ENCODE measurements around the gene UNCX.
"Not testable (repeated sequence)": the region's sequence is repeated elsewhere in the genome, so short reads cannot be mapped to it uniquely, and the experiment has no call there.

Gene UNCX

GRCh38 chr7:1276626-1277175 is 44.0 kb downstream of the UNCX start:
- Histone ChIP-seq H3K36me3 (ENCODE audit: insufficient read depth, low read length) (no peaks in the 10 kb centered on the region), H3K4me1 (ENCODE audit: control insufficient read depth, insufficient read depth, low read length) (no peaks in the 10 kb centered on the region), H3K4me3 (ENCODE audit: low read length) (no peak overlapping the region), H3K9ac (ENCODE audit: low read depth, low read length) (no peak overlapping the region), H3K27me3 (ENCODE audit: control insufficient read depth, insufficient read depth, low read length) (peaks cover 3% of the 10 kb centered on the region), H3K9me3 (replicated peaks; ENCODE audit: low read length) (no peaks in the 10 kb centered on the region), H3K4me2 (ENCODE audit: low read length) (no peak overlapping the region)

- no peak overlapping the region for H3K9ac ChIP-seq (ENCODE audit: low read depth, low read length)
- no peak overlapping the region for H3K4me3 ChIP-seq (ENCODE audit: low read length)
- no peaks in the 10 kb centered on the region for H3K9me3 ChIP-seq (replicated peaks; ENCODE audit: low read length)
- no peaks in the 10 kb centered on the region for H3K4me1 ChIP-seq (ENCODE audit: control insufficient read depth, insufficient read depth, low read length)
- H3K27me3 ChIP-seq (ENCODE audit: control insufficient read depth, insufficient read depth, low read length), result peaks cover 3% of the 10 kb centered on the region
- H3K36me3 ChIP-seq (ENCODE audit: insufficient read depth, low read length), result no peaks in the 10 kb centered on the region
- no peak overlapping the region for H3K4me2 ChIP-seq (ENCODE audit: low read length)
Observed at GRCh38 chr7:1278543-1278942, 45.9 kb downstream of the UNCX start.

- H3K9ac ChIP-seq (ENCODE audit: low read depth, low read length), result no peak overlapping the region
- no peaks in the 10 kb centered on the region for H3K36me3 ChIP-seq (ENCODE audit: insufficient read depth, low read length)
- no peaks in the 10 kb centered on the region for H3K9me3 ChIP-seq (replicated peaks; ENCODE audit: low read length)
- H3K4me2 ChIP-seq (ENCODE audit: low read length), result no peak overlapping the region
- no peak overlapping the region for H3K4me3 ChIP-seq (ENCODE audit: low read length)
- peaks cover 3% of the 10 kb centered on the region for H3K27me3 ChIP-seq (ENCODE audit: control insufficient read depth, insufficient read depth, low read length)
- H3K4me1 ChIP-seq (ENCODE audit: control insufficient read depth, insufficient read depth, low read length), result no peaks in the 10 kb centered on the region
Observed at GRCh38 chr7:1279041-1279440, 46.4 kb downstream of the UNCX start.

- not testable (repeated sequence) for H3K4me2 ChIP-seq (ENCODE audit: low read length); H3K9me3 ChIP-seq (replicated peaks; ENCODE audit: low read length); H3K27me3 ChIP-seq (ENCODE audit: control insufficient read depth, insufficient read depth, low read length); H3K36me3 ChIP-seq (ENCODE audit: insufficient read depth, low read length); H3K4me1 ChIP-seq (ENCODE audit: control insufficient read depth, insufficient read depth, low read length); H3K4me3 ChIP-seq (ENCODE audit: low read length); H3K9ac ChIP-seq (ENCODE audit: low read depth, low read length)
Observed at GRCh38 chr7:1279895-1280294, 47.2 kb downstream of the UNCX start.

- Histone ChIP-seq H3K4me3 (ENCODE audit: low read length) (no peak overlapping the region), H3K4me2 (ENCODE audit: low read length) (no peak overlapping the region), H3K27me3 (ENCODE audit: control insufficient read depth, insufficient read depth, low read length) (peaks cover 3% of the 10 kb centered on the region)
Observed at GRCh38 chr7:1281068-1281467, 48.4 kb downstream of the UNCX start.

GRCh38 chr7:1282679-1283078 is 50.0 kb downstream of the UNCX start:
- H3K27me3 ChIP-seq (ENCODE audit: control insufficient read depth, insufficient read depth, low read length), result peaks cover 6% of the 10 kb centered on the region
- no peaks in the 10 kb centered on the region for H3K4me1 ChIP-seq (ENCODE audit: control insufficient read depth, insufficient read depth, low read length)
- H3K4me2 ChIP-seq (ENCODE audit: low read length), result no peak overlapping the region
- no peak overlapping the region for H3K4me3 ChIP-seq (ENCODE audit: low read length)
- H3K9ac ChIP-seq (ENCODE audit: low read depth, low read length), result no peak overlapping the region
- no peaks in the 10 kb centered on the region for H3K9me3 ChIP-seq (replicated peaks; ENCODE audit: low read length)
- H3K36me3 ChIP-seq (ENCODE audit: insufficient read depth, low read length), result no peaks in the 10 kb centered on the region

More at GRCh38 chr7:1281068-1281467, 48.4 kb downstream of the UNCX start:
- H3K9ac ChIP-seq (ENCODE audit: low read depth, low read length), result no peak overlapping the region
- no peaks in the 10 kb centered on the region for H3K36me3 ChIP-seq (ENCODE audit: insufficient read depth, low read length)
- no peaks in the 10 kb centered on the region for H3K4me1 ChIP-seq (ENCODE audit: control insufficient read depth, insufficient read depth, low read length)
- no peaks in the 10 kb centered on the region for H3K9me3 ChIP-seq (replicated peaks; ENCODE audit: low read length)

GRCh38 chr7:1283337-1283736 is 50.7 kb downstream of the UNCX start:
- Histone ChIP-seq H3K4me1 (ENCODE audit: control insufficient read depth, insufficient read depth, low read length) (no peaks in the 10 kb centered on the region), H3K9me3 (replicated peaks; ENCODE audit: low read length) (no peaks in the 10 kb centered on the region), H3K4me2 (ENCODE audit: low read length) (no peak overlapping the region), H3K27me3 (ENCODE audit: control insufficient read depth, insufficient read depth, low read length) (peaks cover 10% of the 10 kb centered on the region), H3K4me3 (ENCODE audit: low read length) (no peak overlapping the region), H3K9ac (ENCODE audit: low read depth, low read length) (no peak overlapping the region), H3K36me3 (ENCODE audit: insufficient read depth, low read length) (no peaks in the 10 kb centered on the region)

GRCh38 chr7:1283941-1284742 is 51.5 kb downstream of the UNCX start:
- Histone ChIP-seq H3K4me3 (ENCODE audit: low read length) (no peak overlapping the region), H3K4me1 (ENCODE audit: control insufficient read depth, insufficient read depth, low read length) (no peaks in the 10 kb centered on the region), H3K4me2 (ENCODE audit: low read length) (no peak overlapping the region), H3K9me3 (replicated peaks; ENCODE audit: low read length) (no peaks in the 10 kb centered on the region), H3K36me3 (ENCODE audit: insufficient read depth, low read length) (no peaks in the 10 kb centered on the region), H3K9ac (ENCODE audit: low read depth, low read length) (no peak overlapping the region), H3K27me3 (ENCODE audit: control insufficient read depth, insufficient read depth, low read length) (peaks cover 7% of the 10 kb centered on the region)

- Histone ChIP-seq H3K4me2 (ENCODE audit: low read length) (no peak overlapping the region), H3K9ac (ENCODE audit: low read depth, low read length) (no peak overlapping the region), H3K36me3 (ENCODE audit: insufficient read depth, low read length) (no peaks in the 10 kb centered on the region), H3K4me1 (ENCODE audit: control insufficient read depth, insufficient read depth, low read length) (no peaks in the 10 kb centered on the region), H3K4me3 (ENCODE audit: low read length) (no peak overlapping the region), H3K9me3 (replicated peaks; ENCODE audit: low read length) (no peaks in the 10 kb centered on the region), H3K27me3 (ENCODE audit: control insufficient read depth, insufficient read depth, low read length) (peaks cover 7% of the 10 kb centered on the region)
Observed at GRCh38 chr7:1284743-1285458, 52.2 kb downstream of the UNCX start.

- peaks cover 5% of the 10 kb centered on the region for H3K4me1 ChIP-seq (ENCODE audit: control insufficient read depth, insufficient read depth, low read length)
- H3K36me3 ChIP-seq (ENCODE audit: insufficient read depth, low read length), result no peaks in the 10 kb centered on the region
- peaks cover 14% of the 10 kb centered on the region for H3K27me3 ChIP-seq (ENCODE audit: control insufficient read depth, insufficient read depth, low read length)
- no peak overlapping the region for H3K9ac ChIP-seq (ENCODE audit: low read depth, low read length)
- no peaks in the 10 kb centered on the region for H3K9me3 ChIP-seq (replicated peaks; ENCODE audit: low read length)
- H3K4me2 ChIP-seq (ENCODE audit: low read length), result no peak overlapping the region
- H3K4me3 ChIP-seq (ENCODE audit: low read length), result no peak overlapping the region
Observed at GRCh38 chr7:1285556-1286301, 53.1 kb downstream of the UNCX start.

All from skeletal muscle satellite cell (primary cell).